SK-N-SH treated with all-trans-retinoic acid at 6 μM for 48 hours (cell line): ENCODE measurements around the gene CYB561.

Experiments
- ATAC-seq: fragments of 200-7000 bp; cut with Tn5 transposase; 3 replicates; pipeline ENCODE4 v1.9.1; 2020; ENCODE audit warnings: mild to moderate bottlenecking, moderate library complexity
- ARNTL ChIP-seq: fragments of 450-650 bp; formaldehyde crosslinking; IDR thresholded peaks from 2 replicates; pipeline ENCODE4 v1.5.0; 2020; ENCODE audit warnings: low read depth, mild to moderate bottlenecking, moderate library complexity, borderline replicate concordance
- BACH2 ChIP-seq: fragments of 250-450 bp; sonication (Bioruptor Pico); IDR thresholded peaks from 2 replicates; pipeline ENCODE4 v1.9.0; 2021; ENCODE audit warnings: mild to moderate bottlenecking, borderline replicate concordance
- CREB5 ChIP-seq: fragments of 250-450 bp; sonication (Bioruptor Pico); IDR thresholded peaks from 2 replicates; pipeline ENCODE4 v1.5.1; 2020; ENCODE audit warnings: low read depth, mild to moderate bottlenecking, moderate library complexity
- CSDC2 ChIP-seq: fragments of 250-450 bp; sonication (Bioruptor Pico); IDR thresholded peaks from 2 replicates; pipeline ENCODE4 v1.5.0; 2020; ENCODE audit warnings: mild to moderate bottlenecking, moderate library complexity
- CSRNP3 ChIP-seq: fragments of 250-450 bp; sonication (Bioruptor Pico); IDR thresholded peaks from 2 replicates; pipeline ENCODE4 v1.5.1; 2021; ENCODE audit warnings: mild to moderate bottlenecking, moderate library complexity
- ESRRG ChIP-seq: fragments of 250-450 bp; sonication (Bioruptor Pico); IDR thresholded peaks from 2 replicates; pipeline ENCODE4 v1.6.1; 2021; ENCODE audit warnings: mild to moderate bottlenecking
- GLIS3 ChIP-seq: fragments of 250-450 bp; sonication (Bioruptor Pico); IDR thresholded peaks from 2 replicates; pipeline ENCODE4 v1.5.0; 2020; ENCODE audit warnings: mild to moderate bottlenecking, moderate library complexity
- ISL1 ChIP-seq: fragments of 250-450 bp; sonication (Bioruptor Pico); IDR thresholded peaks from 2 replicates; pipeline ENCODE4 v2.1.2; 2022; ENCODE audit warnings: mild to moderate bottlenecking, moderate library complexity
- OSR1 ChIP-seq: fragments of 250-450 bp; sonication (Bioruptor Pico); IDR thresholded peaks from 2 replicates; pipeline ENCODE4 v1.8.0; 2022; ENCODE audit warnings: moderate library complexity, mild to moderate bottlenecking, inconsistent platforms
- PPARA ChIP-seq: fragments of 250-450 bp; sonication (Bioruptor Pico); IDR thresholded peaks from 2 replicates; pipeline ENCODE4 v1.5.0; 2020; ENCODE audit warnings: mild to moderate bottlenecking, borderline replicate concordance
- RARB ChIP-seq: fragments of 250-450 bp; sonication (Bioruptor Pico); IDR thresholded peaks from 2 replicates; pipeline ENCODE4 v1.8.0; 2021; ENCODE audit warnings: mild to moderate bottlenecking, moderate library complexity
- SNAI2 ChIP-seq: fragments of 250-450 bp; sonication (Bioruptor Pico); IDR thresholded peaks from 2 replicates; pipeline ENCODE4 v1.5.0; 2020; ENCODE audit warnings: mild to moderate bottlenecking, moderate library complexity
- TCF4 ChIP-seq: fragments of 250-450 bp; sonication (Bioruptor Pico); IDR thresholded peaks from 2 replicates; pipeline ENCODE4 v1.8.0; 2021; ENCODE audit warnings: mild to moderate bottlenecking, moderate library complexity, borderline replicate concordance
- TOX ChIP-seq: fragments of 250-450 bp; sonication (Bioruptor Pico); IDR thresholded peaks from 2 replicates; pipeline ENCODE4 v1.8.0; 2021; ENCODE audit warnings: mild to moderate bottlenecking, moderate library complexity, borderline replicate concordance
- ZC3H10 ChIP-seq: fragments of 250-450 bp; sonication (Bioruptor Pico); IDR thresholded peaks from 2 replicates; pipeline ENCODE4 v1.5.1; 2021; ENCODE audit warnings: mild to moderate bottlenecking, moderate library complexity
- ZFP3 ChIP-seq: fragments of 250-450 bp; sonication (Bioruptor Pico); IDR thresholded peaks from 2 replicates; pipeline ENCODE4 v1.5.0; 2020; ENCODE audit warnings: mild to moderate bottlenecking, moderate library complexity
- ZFP30 ChIP-seq: fragments of 450-650 bp; formaldehyde crosslinking; IDR thresholded peaks from 2 replicates; pipeline ENCODE4 v1.5.0; 2022; ENCODE audit warnings: mild to moderate bottlenecking, moderate library complexity
- ZNF565 ChIP-seq: fragments of 450-650 bp; formaldehyde crosslinking; conservative IDR thresholded peaks from 2 replicates; pipeline ENCODE4 v1.5.0; 2020; ENCODE audit warnings: low read depth, mild to moderate bottlenecking, moderate library complexity
- ZNF70 ChIP-seq: fragments of 450-650 bp; formaldehyde crosslinking; IDR thresholded peaks from 2 replicates; pipeline ENCODE4 v1.5.0; 2020; ENCODE audit warnings: mild to moderate bottlenecking, moderate library complexity
- ZNF8 ChIP-seq: fragments of 450-650 bp; formaldehyde crosslinking; IDR thresholded peaks from 2 replicates; pipeline ENCODE4 v1.5.0; 2020; ENCODE audit warnings: mild to moderate bottlenecking, moderate library complexity
- TF ChIP-seq, protein P1 (sequence below): fragments of 250-450 bp; sonication (Bioruptor Pico); IDR thresholded peaks from 2 replicates; pipeline ENCODE4 v1.5.0; 2020; ENCODE audit warnings: mild to moderate bottlenecking, moderate library complexity
- TF ChIP-seq, protein P2 (sequence below): fragments of 250-450 bp; sonication (Bioruptor Pico); IDR thresholded peaks from 2 replicates; pipeline ENCODE4 v1.8.0; 2020; ENCODE audit warnings: mild to moderate bottlenecking, moderate library complexity, borderline replicate concordance
- TF ChIP-seq, protein P3 (sequence below): fragments of 250-450 bp; sonication (Bioruptor Pico); IDR thresholded peaks from 2 replicates; pipeline ENCODE4 v1.8.0; 2021; ENCODE audit warnings: low read depth, mild to moderate bottlenecking, moderate library complexity, borderline replicate concordance

CYB561 gene

DNA sequence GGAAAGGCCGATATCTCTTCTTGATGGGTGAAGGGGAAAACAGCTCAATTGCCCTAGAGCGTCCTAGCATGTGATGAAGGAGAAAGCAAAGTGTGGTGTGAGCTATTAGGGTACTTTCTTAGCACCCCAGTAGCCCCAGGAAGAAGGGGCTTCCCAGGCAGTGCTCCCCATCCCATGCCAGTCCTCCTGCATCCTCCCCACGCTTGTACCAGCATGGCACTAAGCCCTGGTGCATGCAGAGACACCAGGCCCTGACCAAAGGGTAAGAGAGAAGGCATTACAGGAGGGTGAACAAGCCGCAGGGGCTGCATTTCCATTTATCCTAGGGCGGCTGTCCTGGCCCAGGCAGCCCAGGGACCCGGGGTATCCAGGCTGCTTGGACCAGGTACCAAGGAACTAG, 3.1 kb downstream of the CYB561 start:
- ATAC-seq: no peak
- TF ChIP-seq BACH2 (CRISPR knock-in tag) (no peak), ZNF8 (no peak), ESRRG (CRISPR knock-in tag) (no peak)
- TF ChIP-seq, protein P1, sequence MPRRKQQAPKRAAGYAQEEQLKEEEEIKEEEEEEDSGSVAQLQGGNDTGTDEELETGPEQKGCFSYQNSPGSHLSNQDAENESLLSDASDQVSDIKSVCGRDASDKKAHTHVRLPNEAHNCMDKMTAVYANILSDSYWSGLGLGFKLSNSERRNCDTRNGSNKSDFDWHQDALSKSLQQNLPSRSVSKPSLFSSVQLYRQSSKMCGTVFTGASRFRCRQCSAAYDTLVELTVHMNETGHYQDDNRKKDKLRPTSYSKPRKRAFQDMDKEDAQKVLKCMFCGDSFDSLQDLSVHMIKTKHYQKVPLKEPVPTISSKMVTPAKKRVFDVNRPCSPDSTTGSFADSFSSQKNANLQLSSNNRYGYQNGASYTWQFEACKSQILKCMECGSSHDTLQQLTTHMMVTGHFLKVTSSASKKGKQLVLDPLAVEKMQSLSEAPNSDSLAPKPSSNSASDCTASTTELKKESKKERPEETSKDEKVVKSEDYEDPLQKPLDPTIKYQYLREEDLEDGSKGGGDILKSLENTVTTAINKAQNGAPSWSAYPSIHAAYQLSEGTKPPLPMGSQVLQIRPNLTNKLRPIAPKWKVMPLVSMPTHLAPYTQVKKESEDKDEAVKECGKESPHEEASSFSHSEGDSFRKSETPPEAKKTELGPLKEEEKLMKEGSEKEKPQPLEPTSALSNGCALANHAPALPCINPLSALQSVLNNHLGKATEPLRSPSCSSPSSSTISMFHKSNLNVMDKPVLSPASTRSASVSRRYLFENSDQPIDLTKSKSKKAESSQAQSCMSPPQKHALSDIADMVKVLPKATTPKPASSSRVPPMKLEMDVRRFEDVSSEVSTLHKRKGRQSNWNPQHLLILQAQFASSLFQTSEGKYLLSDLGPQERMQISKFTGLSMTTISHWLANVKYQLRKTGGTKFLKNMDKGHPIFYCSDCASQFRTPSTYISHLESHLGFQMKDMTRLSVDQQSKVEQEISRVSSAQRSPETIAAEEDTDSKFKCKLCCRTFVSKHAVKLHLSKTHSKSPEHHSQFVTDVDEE (CRISPR knock-in tag): peak; percentile 0; the same call in 1 of the 2 replicates

GRCh38 chr17:63442549-63443035, 3.5 kb downstream of the CYB561 start:
- peak; percentile 51 for ATAC-seq
- TF ChIP-seq ESRRG (CRISPR knock-in tag) (0 out of 2 replicates have a peak, but pooled peaks have one; percentile 27), GLIS3 (peak; percentile 16; the same call in 1 of the 2 replicates), PPARA (CRISPR knock-in tag) (no peak), BACH2 (CRISPR knock-in tag) (no peak), ZNF565 (CRISPR knock-in tag) (0 out of 2 replicates have a peak, but pooled peaks have one; percentile 16), SNAI2 (CRISPR knock-in tag) (peak; percentile 86), ISL1 (CRISPR knock-in tag) (peak; percentile 60), TOX (no peak), ARNTL (no peak), RARB (CRISPR knock-in tag) (no peak), TCF4 (CRISPR knock-in tag) (peak; percentile 100), CSRNP3 (CRISPR knock-in tag) (peak; percentile 85), ZC3H10 (CRISPR knock-in tag) (no peak), CREB5 (CRISPR knock-in tag) (0 out of 2 replicates have a peak, but pooled peaks have one; percentile 53), ZFP3 (no peak), CSDC2 (CRISPR knock-in tag) (no peak), ZNF70 (CRISPR knock-in tag) (no peak), OSR1 (CRISPR knock-in tag) (no peak), ZFP30 (CRISPR knock-in tag) (no peak), ZNF8 (no peak)
- TF ChIP-seq, protein P2, sequence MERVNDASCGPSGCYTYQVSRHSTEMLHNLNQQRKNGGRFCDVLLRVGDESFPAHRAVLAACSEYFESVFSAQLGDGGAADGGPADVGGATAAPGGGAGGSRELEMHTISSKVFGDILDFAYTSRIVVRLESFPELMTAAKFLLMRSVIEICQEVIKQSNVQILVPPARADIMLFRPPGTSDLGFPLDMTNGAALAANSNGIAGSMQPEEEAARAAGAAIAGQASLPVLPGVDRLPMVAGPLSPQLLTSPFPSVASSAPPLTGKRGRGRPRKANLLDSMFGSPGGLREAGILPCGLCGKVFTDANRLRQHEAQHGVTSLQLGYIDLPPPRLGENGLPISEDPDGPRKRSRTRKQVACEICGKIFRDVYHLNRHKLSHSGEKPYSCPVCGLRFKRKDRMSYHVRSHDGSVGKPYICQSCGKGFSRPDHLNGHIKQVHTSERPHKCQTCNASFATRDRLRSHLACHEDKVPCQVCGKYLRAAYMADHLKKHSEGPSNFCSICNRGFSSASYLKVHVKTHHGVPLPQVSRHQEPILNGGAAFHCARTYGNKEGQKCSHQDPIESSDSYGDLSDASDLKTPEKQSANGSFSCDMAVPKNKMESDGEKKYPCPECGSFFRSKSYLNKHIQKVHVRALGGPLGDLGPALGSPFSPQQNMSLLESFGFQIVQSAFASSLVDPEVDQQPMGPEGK (CRISPR knock-in tag): no peak
- TF ChIP-seq, protein P3, sequence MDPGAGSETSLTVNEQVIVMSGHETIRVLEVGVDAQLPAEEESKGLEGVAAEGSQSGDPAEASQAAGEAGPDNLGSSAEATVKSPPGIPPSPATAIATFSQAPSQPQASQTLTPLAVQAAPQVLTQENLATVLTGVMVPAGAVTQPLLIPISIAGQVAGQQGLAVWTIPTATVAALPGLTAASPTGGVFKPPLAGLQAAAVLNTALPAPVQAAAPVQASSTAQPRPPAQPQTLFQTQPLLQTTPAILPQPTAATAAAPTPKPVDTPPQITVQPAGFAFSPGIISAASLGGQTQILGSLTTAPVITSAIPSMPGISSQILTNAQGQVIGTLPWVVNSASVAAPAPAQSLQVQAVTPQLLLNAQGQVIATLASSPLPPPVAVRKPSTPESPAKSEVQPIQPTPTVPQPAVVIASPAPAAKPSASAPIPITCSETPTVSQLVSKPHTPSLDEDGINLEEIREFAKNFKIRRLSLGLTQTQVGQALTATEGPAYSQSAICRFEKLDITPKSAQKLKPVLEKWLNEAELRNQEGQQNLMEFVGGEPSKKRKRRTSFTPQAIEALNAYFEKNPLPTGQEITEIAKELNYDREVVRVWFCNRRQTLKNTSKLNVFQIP (CRISPR knock-in tag): no peak; the same call in 1 of the 2 replicates
- TF ChIP-seq, protein P1 (CRISPR knock-in tag): peak; percentile 97
